ENCODE measurements around the gene ONECUT1.
"Not testable (repeated sequence)": the region's sequence is repeated elsewhere in the genome, so short reads cannot be mapped to it uniquely, and the experiment has no call there.

The ONECUT1 gene

GRCh38 chr15:52790169-52790708 lies at the start of gene ONECUT1:
ONECUT1 (minus strand) TSS chr15:52790336; CDS start chr15:52789884, 452 bp downstream.
- DNase-seq (ENCODE audit: low spot score): no peak

DNA sequence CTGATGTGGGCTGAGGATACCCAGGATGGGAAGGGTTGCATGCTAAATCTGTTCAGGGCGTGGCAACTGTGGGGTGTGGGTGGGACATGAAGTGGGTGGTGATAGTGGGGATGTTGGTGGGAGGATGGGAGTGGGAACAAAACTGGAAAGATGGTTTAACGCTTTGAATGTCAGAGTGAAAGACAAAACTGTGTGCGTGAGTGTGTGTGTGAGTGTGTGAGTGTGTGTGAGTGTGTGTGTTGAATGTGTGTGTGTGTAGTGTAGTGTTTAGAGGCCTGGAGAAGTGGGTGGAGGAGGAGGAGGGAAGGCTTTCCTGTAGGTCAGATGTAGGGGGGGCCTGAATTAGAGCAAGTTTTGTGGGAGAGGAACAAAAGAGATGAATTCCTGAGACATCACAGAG lies 44.2 kb upstream of the ONECUT1 start:
- no peak for DNase-seq (ENCODE audit: low spot score)

- DNase-seq (ENCODE audit: low spot score): not testable (repeated sequence)
Measured at GRCh38 chr15:52824169-52824942, 34.2 kb upstream of the ONECUT1 start.

GRCh38 chr15:52822475-52822874 lies 32.3 kb upstream of the ONECUT1 start:
- DNase-seq (ENCODE audit: low spot score): no peak

DNA sequence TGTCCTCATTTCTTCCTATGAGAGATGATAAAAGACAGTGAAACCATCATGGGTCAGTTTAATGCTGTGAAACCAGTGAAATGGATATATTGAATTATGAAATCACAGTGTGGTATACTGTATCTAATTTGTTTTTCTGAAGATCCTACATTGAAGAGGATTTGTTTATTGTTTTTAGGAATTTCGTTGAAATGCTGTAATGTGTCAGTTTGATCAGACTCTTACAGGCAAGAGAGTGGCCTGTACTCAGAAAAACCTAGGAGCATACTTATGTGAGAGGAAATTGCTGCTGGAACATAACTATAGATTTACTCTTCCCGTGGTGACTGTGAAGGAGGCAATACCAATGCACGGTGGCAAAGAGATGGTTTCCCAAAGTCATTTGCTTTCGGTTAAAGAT lies 29.1 kb upstream of the ONECUT1 start:
- no peak for DNase-seq (ENCODE audit: low spot score)

GRCh38 chr15:52815899-52816298 lies 25.8 kb upstream of the ONECUT1 start:
- DNase-seq (ENCODE audit: low spot score): not testable (repeated sequence)

- DNase-seq (ENCODE audit: low spot score): no peak
Measured at GRCh38 chr15:52808996-52809395, 18.9 kb upstream of the ONECUT1 start.

DNA sequence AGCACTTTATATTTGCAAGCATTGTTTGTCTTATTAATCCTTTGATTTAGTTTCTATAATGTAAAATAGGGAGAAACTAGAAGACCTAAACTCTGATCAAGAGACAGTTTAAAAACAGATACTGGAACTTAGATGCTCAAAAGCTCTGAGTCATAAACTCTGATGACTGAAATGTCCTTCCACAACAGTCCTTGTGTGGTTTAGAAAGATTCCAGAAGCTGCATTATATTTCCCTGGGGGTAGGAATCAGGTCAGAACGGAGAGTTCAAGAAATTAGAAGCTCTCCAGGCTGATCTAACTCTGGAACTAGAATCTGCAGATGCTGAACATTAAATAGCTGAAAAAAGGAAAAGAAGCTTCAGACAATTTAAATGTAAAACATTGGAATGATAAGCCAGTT lies 18.3 kb upstream of the ONECUT1 start:
- no peak for DNase-seq (ENCODE audit: low spot score)

- no peak for DNase-seq (ENCODE audit: low spot score)
Measured at GRCh38 chr15:52806284-52806655, 16.1 kb upstream of the ONECUT1 start.

DNA sequence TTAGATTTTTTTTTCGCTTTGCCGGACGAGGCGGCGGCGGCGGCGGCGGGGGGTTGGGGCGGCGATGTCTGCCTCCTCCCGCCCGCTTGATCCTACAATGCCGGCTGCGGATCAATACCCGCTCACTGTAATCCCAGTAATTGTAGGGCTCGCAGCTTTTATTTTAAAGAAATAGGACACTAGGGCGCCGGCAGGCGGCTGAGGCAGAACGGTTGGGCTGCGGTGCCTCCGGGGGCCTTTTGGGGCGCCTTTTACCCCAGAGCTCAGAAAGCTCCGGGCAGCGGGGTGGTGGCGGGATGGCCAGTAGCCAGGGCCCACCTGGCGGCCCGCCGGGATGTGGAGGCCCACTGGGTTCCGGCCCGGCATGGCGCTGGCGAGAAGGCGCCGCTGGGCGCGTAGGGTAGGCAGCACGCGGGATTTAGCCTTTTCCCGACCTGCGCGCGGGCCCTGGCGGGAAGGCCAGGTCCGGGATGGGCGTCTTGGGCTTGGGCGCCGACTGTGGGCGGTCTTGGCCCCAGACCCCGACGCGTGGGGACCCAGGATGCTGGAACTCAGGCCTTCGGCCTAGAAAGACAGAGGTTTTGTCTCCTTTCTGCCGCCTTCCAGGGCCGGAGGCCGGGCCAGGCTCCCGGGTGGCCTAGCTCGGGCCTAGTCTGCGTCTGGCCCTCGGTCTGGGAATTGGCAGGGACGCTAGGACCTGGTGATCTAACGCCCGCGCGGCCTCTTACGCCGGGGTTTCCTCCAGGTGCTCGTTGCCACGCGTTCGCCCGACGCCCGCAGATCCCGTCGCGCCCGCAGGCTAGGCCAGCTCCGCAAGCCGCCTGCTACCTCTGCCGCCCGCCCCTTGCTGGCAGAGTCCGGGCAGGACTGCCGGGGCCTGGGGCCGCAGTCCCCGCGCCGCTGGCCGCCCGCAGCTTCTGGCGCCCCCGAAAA lies 15.5 kb upstream of the ONECUT1 start:
- no peak for DNase-seq (ENCODE audit: low spot score)

DNA sequence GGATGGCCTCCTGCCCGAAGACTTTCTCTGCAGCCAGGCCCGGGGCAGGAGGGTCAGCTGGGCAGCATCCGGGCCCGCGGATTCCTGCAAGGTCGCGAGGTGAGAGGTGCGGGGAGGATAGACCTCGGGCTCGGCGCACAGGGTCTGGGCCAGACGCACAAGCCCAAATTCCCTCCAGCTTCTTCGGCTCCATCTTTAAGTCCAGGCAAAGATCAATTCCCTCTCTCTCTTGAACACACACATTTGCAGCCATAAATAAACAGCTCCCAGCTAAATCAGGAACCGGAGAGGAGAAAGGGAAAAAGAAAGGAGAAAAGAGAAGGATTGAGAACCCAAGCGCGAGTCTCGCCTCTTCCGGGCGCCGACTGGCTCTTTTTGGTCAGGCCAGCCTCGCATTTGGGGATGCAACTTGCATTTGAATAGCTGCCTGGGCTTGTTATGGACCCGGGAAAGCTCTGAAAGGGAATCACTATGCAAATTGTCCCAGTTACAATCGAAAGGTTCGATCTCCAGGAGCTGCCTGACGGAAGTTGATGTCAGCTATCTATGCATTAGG lies 14.5 kb upstream of the ONECUT1 start:
- DNase-seq (ENCODE audit: low spot score): no peak

- DNase-seq (ENCODE audit: low spot score): no peak
Measured at GRCh38 chr15:52803467-52804306, 13.6 kb upstream of the ONECUT1 start.

DNA sequence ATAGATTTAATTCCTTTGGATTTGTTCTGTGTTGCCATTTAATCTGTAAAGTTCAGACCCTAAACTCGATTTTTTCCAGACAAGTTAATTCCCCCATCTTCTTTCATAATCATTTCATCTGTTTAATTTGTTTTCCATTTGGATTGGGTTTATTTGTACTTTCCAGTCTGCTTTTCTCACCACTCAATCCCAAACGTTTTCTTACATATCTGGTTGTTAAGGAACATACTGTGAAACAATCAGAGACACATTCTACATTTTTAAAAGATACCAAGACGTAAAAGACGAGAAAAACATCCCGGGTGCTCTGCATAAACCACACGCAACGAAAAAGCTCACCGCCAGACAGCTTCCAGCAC lies 13.0 kb upstream of the ONECUT1 start:
- DNase-seq (ENCODE audit: low spot score): no peak

GRCh38 chr15:52802110-52802509 lies 12.0 kb upstream of the ONECUT1 start:
- no peak for DNase-seq (ENCODE audit: low spot score)

DNA sequence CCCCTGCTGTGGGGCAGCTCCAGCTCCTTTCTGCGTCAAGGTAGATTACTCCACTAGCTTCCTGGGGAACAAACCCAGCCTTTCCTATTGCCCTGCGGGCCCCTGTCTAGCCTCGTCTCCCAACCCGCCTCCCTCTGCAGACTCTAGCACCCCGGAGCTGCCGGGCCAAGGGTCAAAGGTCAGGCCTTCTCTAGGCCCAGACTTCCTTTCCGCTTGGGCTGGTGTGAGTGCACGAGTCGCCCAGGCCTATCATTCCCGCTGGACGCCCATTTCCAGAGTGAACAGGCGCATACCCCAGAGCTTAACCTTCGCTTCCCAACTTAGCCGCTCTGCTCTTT lies 11.6 kb upstream of the ONECUT1 start:
- no peak for DNase-seq (ENCODE audit: low spot score)

GRCh38 chr15:52800828-52801747 lies 11.0 kb upstream of the ONECUT1 start:
- DNase-seq (ENCODE audit: low spot score): no peak

DNA sequence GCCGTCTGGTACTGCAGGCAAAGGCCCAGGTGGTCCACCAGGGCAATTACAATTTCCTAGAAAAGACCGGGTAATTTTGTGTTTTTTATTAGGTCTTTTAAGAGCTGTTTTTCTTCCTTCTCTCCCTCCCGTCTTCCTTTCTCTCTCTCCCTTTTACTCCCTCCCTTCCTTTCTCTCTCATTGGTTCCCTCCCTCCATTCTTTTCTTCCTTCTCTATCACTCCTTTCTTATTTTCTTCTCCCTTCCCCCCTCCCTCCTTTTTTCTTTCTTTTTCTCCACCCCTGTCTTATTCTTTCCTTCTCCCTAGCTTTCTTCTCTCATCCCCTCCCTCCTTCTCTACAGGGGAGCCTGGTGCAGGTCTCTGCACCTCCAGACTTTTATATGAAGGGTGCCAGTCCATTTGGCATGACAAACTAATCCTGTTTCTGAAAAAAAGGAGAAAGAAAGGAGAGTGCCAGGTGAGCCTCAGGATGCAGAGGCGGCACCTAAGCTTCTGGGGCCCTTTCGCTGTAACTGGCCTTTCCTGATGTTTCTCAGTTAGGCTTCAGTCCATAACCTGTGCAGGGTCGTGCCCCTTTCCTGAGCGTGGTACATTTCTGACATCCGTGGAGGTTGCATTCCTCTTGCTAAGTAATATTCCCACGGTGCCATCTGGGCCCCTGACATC lies 9.1 kb upstream of the ONECUT1 start:
- DNase-seq (ENCODE audit: low spot score): no peak

DNA sequence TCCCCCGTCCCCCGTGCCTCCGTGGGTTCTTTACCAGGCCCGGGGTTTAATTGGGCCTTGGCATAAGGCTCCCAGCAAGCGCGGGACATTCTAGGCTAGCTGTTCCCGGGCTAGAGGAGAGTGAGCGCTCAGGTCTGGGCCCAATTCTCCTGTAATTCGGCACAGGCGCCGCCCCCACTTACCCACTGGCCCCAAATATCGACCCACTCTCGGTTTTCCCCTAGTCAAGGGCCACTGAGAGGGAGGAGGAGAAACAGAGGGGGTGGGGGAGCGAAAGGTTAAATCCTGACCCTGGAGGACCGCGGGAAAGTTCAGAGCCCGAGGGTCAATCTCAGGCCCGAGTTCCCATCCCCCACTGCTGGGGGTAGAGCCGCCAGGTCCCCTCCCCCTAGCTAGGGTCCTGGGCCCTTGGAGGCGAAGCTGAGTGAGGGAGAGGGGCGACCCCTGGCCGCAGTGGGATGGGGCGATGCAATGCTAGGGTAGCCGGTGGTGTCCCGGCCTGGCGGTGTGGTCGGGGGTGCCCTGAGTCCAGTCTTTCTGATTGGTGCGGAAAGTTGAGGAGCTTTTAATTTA lies 8.5 kb upstream of the ONECUT1 start:
- DNase-seq (ENCODE audit: low spot score): no peak

- DNase-seq (ENCODE audit: low spot score): no peak
Measured at GRCh38 chr15:52797625-52798501, 7.7 kb upstream of the ONECUT1 start.

All from hematopoietic multipotent progenitor cell treated with erythropoietin and hydrocortisone succinate and interleukin-3 and kit ligand, for 17 days (in vitro differentiated cells).